Neural progenitor cell (in vitro differentiated cells): Measurements from ENCODE around the gene SRPK1. TPM values are rescaled to one million over a fixed set of nuclear protein-coding genes. Genes with fewer than 3 reads are reported as not detected.
A peak's percentile ranks its signal among the peaks of the same experiment; 100 is the strongest.

Experiments used
- DNase-seq: peaks from one replicate; pipeline ENCODE4 v3.0.0-alpha.2; 2016; ENCODE audit warnings: low spot score
- H2AFZ ChIP-seq: fragments of 200-600 bp; sonication (generic); replicated peaks from 2 replicates; pipeline ENCODE4 v1.6.1; 2016; ENCODE audit warnings: antibody characterized with exemption
- H3F3A ChIP-seq: fragments of 200-600 bp; sonication (generic); 2 replicates; pipeline ENCODE4 v1.6.1; 2016; ENCODE audit warnings: antibody characterized with exemption, low read depth
- H3K27ac ChIP-seq: fragments of 200-600 bp; sonication (generic); 2 replicates; pipeline ENCODE4 v1.5.1; 2016; ENCODE audit warnings: mild to moderate bottlenecking
- H3K27me3 ChIP-seq: fragments of 200-600 bp; sonication (generic); 2 replicates; pipeline ENCODE4 v1.6.1; 2016; ENCODE audit warnings: mild to moderate bottlenecking, moderate library complexity
- H3K36me3 ChIP-seq: fragments of 200-600 bp; sonication (generic); 2 replicates; pipeline ENCODE4 v1.5.1; 2016
- H3K4me1 ChIP-seq: fragments of 200-600 bp; sonication (generic); 2 replicates; pipeline ENCODE4 v1.6.1; 2016; ENCODE audit warnings: mixed run types
- H3K4me2 ChIP-seq: fragments of 200-600 bp; sonication (generic); 2 replicates; pipeline ENCODE4 v1.6.1; 2016
- H3K4me3 ChIP-seq: fragments of 200-600 bp; sonication (generic); 2 replicates; pipeline ENCODE4 v1.5.1; 2016
- H3K79me2 ChIP-seq: fragments of 200-600 bp; sonication (generic); 2 replicates; pipeline ENCODE4 v1.6.1; 2016; ENCODE audit warnings: low read depth
- H3K9ac ChIP-seq: fragments of 200-600 bp; sonication (generic); 2 replicates; pipeline ENCODE4 v1.6.1; 2016
- H3K9me3 ChIP-seq: fragments of 200-600 bp; sonication (generic); 2 replicates; pipeline ENCODE4 v1.5.1; 2016; ENCODE audit warnings: low read depth
- H4K20me1 ChIP-seq: fragments of 200-600 bp; sonication (generic); 2 replicates; pipeline ENCODE4 v1.6.1; 2016; ENCODE audit warnings: low read depth
- H3K27ac Mint-ChIP-seq: 3 replicates; pipeline ENCODE4 v1.8.0; 2021; ENCODE audit warnings: mixed read lengths
- H3K27me3 Mint-ChIP-seq: 2 replicates; pipeline ENCODE4 v1.8.0; 2022; ENCODE audit warnings: low read depth, mild to moderate bottlenecking, inconsistent platforms, moderate library complexity, mixed read lengths; ENCODE audit not compliant: insufficient read depth
- H3K36me3 Mint-ChIP-seq: 3 replicates; pipeline ENCODE4 v1.8.0; 2021; ENCODE audit warnings: mixed read lengths
- H3K4me1 Mint-ChIP-seq: 3 replicates; pipeline ENCODE4 v1.8.0; 2021; ENCODE audit warnings: mixed read lengths
- H3K4me3 Mint-ChIP-seq: 3 replicates; pipeline ENCODE4 v1.8.0; 2021; ENCODE audit warnings: mild to moderate bottlenecking, moderate library complexity, mixed read lengths
- H3K9me3 Mint-ChIP-seq: 3 replicates; pipeline ENCODE4 v1.8.0; 2020; ENCODE audit warnings: mixed read lengths
- CTCF ChIP-seq: fragments of 200-600 bp; sonication (generic); IDR thresholded peaks from 2 replicates; pipeline ENCODE4 v1.5.1; 2017; ENCODE audit warnings: antibody characterized with exemption, mild to moderate bottlenecking
- EZH2 ChIP-seq: fragments of 200-600 bp; sonication (generic); IDR thresholded peaks from 2 replicates; pipeline ENCODE4 v1.6.1; 2017; ENCODE audit warnings: antibody characterized with exemption, mild to moderate bottlenecking, moderate library complexity
- EZH2phosphoT487 ChIP-seq: fragments of 200-600 bp; sonication (generic); IDR thresholded peaks from 2 replicates; pipeline ENCODE4 v1.6.1; 2017; ENCODE audit warnings: antibody characterized with exemption
- total RNA-seq: library from RNA; depleted of rRNA; stranded (reverse); fragments of >200 nt; gene quantifications from 2 replicates; pipeline ENCODE4 v1.2.3, GENCODE V29; 2015; ENCODE audit warnings: low replicate concordance

SRPK1 gene
- total RNA-seq, 1 donor from 2014 or later = 181 TPM

GRCh38 chr6:35897486-35897885 lies 23.4 kb downstream of the SRPK1 start:
- no peak overlapping the region for H3K4me3 Mint-ChIP-seq
- peaks cover 31% of the 10 kb centered on the region for H4K20me1 ChIP-seq
- H3K27me3 ChIP-seq = no peaks in the 10 kb centered on the region
- no peak overlapping the region for H3K27ac ChIP-seq
- peaks cover 100% of the 10 kb centered on the region for H3K79me2 ChIP-seq
- H3K36me3 Mint-ChIP-seq = peaks cover 48% of the 10 kb centered on the region
- no peak overlapping the region for H3K4me2 ChIP-seq
- H3K4me1 Mint-ChIP-seq = peaks cover 18% of the 10 kb centered on the region
- peaks cover 7% of the 10 kb centered on the region for H3F3A ChIP-seq
- no peaks in the 10 kb centered on the region for H3K9me3 ChIP-seq
- H3K27ac Mint-ChIP-seq = no peak overlapping the region
- peaks cover 12% of the 10 kb centered on the region for H3K9me3 Mint-ChIP-seq
- no peaks in the 10 kb centered on the region for H3K27me3 Mint-ChIP-seq
- peaks cover 11% of the 10 kb centered on the region for H3K36me3 ChIP-seq
- H3K4me3 ChIP-seq = no peak overlapping the region
- no peak for TF ChIP-seq EZH2
- no peak for TF ChIP-seq EZH2phosphoT487
- no peak for TF ChIP-seq CTCF
- DNase-seq = no peak
- H2AFZ ChIP-seq = no peak overlapping the region
- no peak overlapping the region for H3K9ac ChIP-seq
- H3K4me1 ChIP-seq = peaks cover 6% of the 10 kb centered on the region

- Mint-ChIP-seq H3K36me3 (peaks cover 47% of the 10 kb centered on the region), H3K4me1 (peaks cover 18% of the 10 kb centered on the region), H3K27ac (no peak overlapping the region), H3K27me3 (no peaks in the 10 kb centered on the region), H3K4me3 (no peak overlapping the region), H3K9me3 (peaks cover 12% of the 10 kb centered on the region)
- Histone ChIP-seq H3K4me2 (no peak overlapping the region), H3K27me3 (no peaks in the 10 kb centered on the region), H3K36me3 (peaks cover 11% of the 10 kb centered on the region), H3K79me2 (peaks cover 100% of the 10 kb centered on the region), H3K4me3 (no peak overlapping the region), H3K9ac (no peak overlapping the region), H4K20me1 (peaks cover 29% of the 10 kb centered on the region), H2AFZ (no peak overlapping the region), H3F3A (peaks cover 7% of the 10 kb centered on the region), H3K9me3 (no peaks in the 10 kb centered on the region), H3K27ac (no peak overlapping the region), H3K4me1 (peaks cover 6% of the 10 kb centered on the region)
- TF ChIP-seq CTCF (no peak), EZH2 (no peak), EZH2phosphoT487 (no peak)
- no peak for DNase-seq
These were observed 23.9 kb downstream of the SRPK1 start for GRCh38 chr6:35897036-35897435.

GRCh38 chr6:35896228-35896627 lies 24.7 kb downstream of the SRPK1 start:
- no peaks in the 10 kb centered on the region for H3K9me3 ChIP-seq
- no peaks in the 10 kb centered on the region for H3K27me3 ChIP-seq
- H3K4me1 Mint-ChIP-seq = peaks cover 18% of the 10 kb centered on the region
- no peak overlapping the region for H3K4me3 ChIP-seq
- peaks cover 22% of the 10 kb centered on the region for H4K20me1 ChIP-seq
- peaks cover 7% of the 10 kb centered on the region for H3F3A ChIP-seq
- no peak overlapping the region for H3K27ac ChIP-seq
- peaks cover 11% of the 10 kb centered on the region for H3K36me3 ChIP-seq
- no peak overlapping the region for H2AFZ ChIP-seq
- H3K79me2 ChIP-seq = peaks cover 100% of the 10 kb centered on the region
- H3K9ac ChIP-seq = no peak overlapping the region
- H3K4me1 ChIP-seq = peaks cover 6% of the 10 kb centered on the region
- H3K36me3 Mint-ChIP-seq = peaks cover 46% of the 10 kb centered on the region
- no peak overlapping the region for H3K4me3 Mint-ChIP-seq
- no peaks in the 10 kb centered on the region for H3K27me3 Mint-ChIP-seq
- no peak overlapping the region for H3K4me2 ChIP-seq
- peak overlapping the region; percentile 4 for H3K27ac Mint-ChIP-seq
- TF ChIP-seq EZH2 = no peak
- TF ChIP-seq EZH2phosphoT487 = no peak
- TF ChIP-seq CTCF = no peak
- peaks cover 12% of the 10 kb centered on the region for H3K9me3 Mint-ChIP-seq
- DNase-seq = no peak
